CD14-positive monocyte (primary cell): ENCODE results near the gene LAMB3. TPM values are rescaled to one million over a fixed set of nuclear protein-coding genes. Genes with fewer than 3 reads are reported as not detected.

Source experiments
- DNase-seq, 3 donors: peaks; one replicate each; pipeline ENCODE4 v3.0.0-alpha.2; 2011 to 2022
- H2AFZ ChIP-seq: 2 replicates; pipeline ENCODE4 v1.6.0; 2012; ENCODE audit warnings: mild to moderate bottlenecking, low read depth, low read length, inconsistent platforms; ENCODE audit not compliant: insufficient read depth, poor library complexity, severe bottlenecking
- H3K27ac ChIP-seq, 2 donors: 1 replicate in 1 of 2; 2 replicates in 1 of 2; pipeline ENCODE4 v1.5.1; 2012 to 2013; ENCODE audit warnings: low read length in 2 of 2, control low read depth in 1 of 2, inconsistent platforms in 1 of 2, low read depth in 1 of 2, mild to moderate bottlenecking in 1 of 2
- H3K27me3 ChIP-seq, 2 donors: one replicate each; pipeline versions ENCODE4 v1.6.0 to v1.6.1; 2011 to 2013; ENCODE audit warnings: low read length in 2 of 2; ENCODE audit not compliant: control insufficient read depth in 2 of 2, insufficient read depth in 2 of 2
- H3K36me3 ChIP-seq, 2 donors: replicated peaks in 1 of 2; 1 replicate in 1 of 2; 2 replicates in 1 of 2; pipeline versions ENCODE4 v1.5.1 to v1.6.1; 2012 to 2013; ENCODE audit warnings: low read length in 2 of 2, control low read depth in 1 of 2, inconsistent platforms in 1 of 2, mild to moderate bottlenecking in 1 of 2; ENCODE audit not compliant: insufficient read depth in 2 of 2, control insufficient read depth in 1 of 2
- H3K4me1 ChIP-seq, 2 donors: 1 replicate in 1 of 2; 2 replicates in 1 of 2; pipeline versions ENCODE4 v1.5.1 to v1.6.1; 2012 to 2013; ENCODE audit warnings: low read length in 2 of 2, control low read depth in 1 of 2, inconsistent platforms in 1 of 2, mild to moderate bottlenecking in 1 of 2, moderate library complexity in 1 of 2; ENCODE audit not compliant: insufficient read depth in 2 of 2, control insufficient read depth in 1 of 2
- H3K4me2 ChIP-seq: replicated peaks from 2 replicates; pipeline ENCODE3; 2012; ENCODE audit warnings: low read length, moderate library complexity, mild to moderate bottlenecking; ENCODE audit not compliant: poor library complexity, severe bottlenecking; ENCODE audit errors: extremely low read depth
- H3K4me3 ChIP-seq, 3 experiments: fragments of 200-600 bp in 1 of 3; sonication (generic) in 1 of 3; replicated peaks in 1 of 3; 1 replicate in 2 of 3; 2 replicates in 1 of 3; pipeline ENCODE4 v1.5.1; 2011 to 2013; ENCODE audit warnings: low read length in 3 of 3, mild to moderate bottlenecking in 3 of 3, control low read depth in 2 of 3, low read depth in 2 of 3, inconsistent platforms in 1 of 3, moderate library complexity in 1 of 3
- H3K79me2 ChIP-seq: 2 replicates; pipeline ENCODE4 v1.6.0; 2012; ENCODE audit warnings: mild to moderate bottlenecking, control low read depth, inconsistent platforms, low read length, moderate library complexity; ENCODE audit not compliant: insufficient read depth
- H3K9ac ChIP-seq: 2 replicates; pipeline ENCODE4 v1.6.0; 2017; ENCODE audit warnings: low read length, mild to moderate bottlenecking; ENCODE audit not compliant: insufficient read depth, poor library complexity, severe bottlenecking
- H3K9me3 ChIP-seq, 2 donors: replicated peaks in 1 of 2; 1 replicate in 1 of 2; 2 replicates in 1 of 2; pipeline versions ENCODE4 v1.5.1 to v1.6.1; 2012 to 2013; ENCODE audit warnings: low read length in 2 of 2, control low read depth in 1 of 2; ENCODE audit not compliant: control insufficient read depth in 1 of 2, insufficient read depth in 1 of 2
- H4K20me1 ChIP-seq: 2 replicates; pipeline ENCODE4 v1.6.0; 2012; ENCODE audit warnings: mild to moderate bottlenecking, low read length, control low read depth, moderate library complexity; ENCODE audit not compliant: insufficient read depth
- H3K27ac Mint-ChIP-seq, 7 donors: one replicate each; pipeline ENCODE4 v1.8.0; 2020; ENCODE audit warnings: mild to moderate bottlenecking in 7 of 7, mixed read lengths in 7 of 7, moderate library complexity in 6 of 7, inconsistent platforms in 2 of 7
- H3K27me3 Mint-ChIP-seq, 3 donors: one replicate each; pipeline ENCODE4 v1.8.0; 2021 to 2022; ENCODE audit warnings: low read depth in 3 of 3, mild to moderate bottlenecking in 3 of 3, mixed read lengths in 3 of 3, moderate library complexity in 3 of 3, inconsistent platforms in 1 of 3
- H3K36me3 Mint-ChIP-seq, 2 donors: one replicate each; pipeline ENCODE4 v1.8.0; 2020; ENCODE audit warnings: mixed read lengths in 2 of 2, inconsistent platforms in 1 of 2, mild to moderate bottlenecking in 1 of 2
- H3K4me1 Mint-ChIP-seq: one replicate; pipeline ENCODE4 v1.8.0; 2020; ENCODE audit warnings: mild to moderate bottlenecking, mixed read lengths
- H3K4me3 Mint-ChIP-seq, 2 donors: one replicate each; pipeline ENCODE4 v1.8.0; 2020; ENCODE audit warnings: mild to moderate bottlenecking in 2 of 2, mixed read lengths in 2 of 2, moderate library complexity in 1 of 2
- H3K9me3 Mint-ChIP-seq, 7 donors: one replicate each; pipeline ENCODE4 v1.8.0; 2020 to 2022; ENCODE audit warnings: mixed read lengths in 7 of 7, mild to moderate bottlenecking in 6 of 7, moderate library complexity in 6 of 7, inconsistent platforms in 2 of 7
- WGBS: methylation state at CpG from one replicate; pipeline ENCODE4 v1.1.5; 2013; ENCODE audit warnings: missing lambda C conversion rate; ENCODE audit not compliant: insufficient coverage; 5-methylcytosine and 5-hydroxymethylcytosine counted together
- intact Hi-C, 2 donors: fragments of 100-400 bp; cut with micrococcal nuclease; formaldehyde crosslinking; loops; one replicate each; pipeline versions ENCODE4 v1.15.0 to v1.15.1; 2023
- polyA plus RNA-seq, 3 donors: library from polyadenylated mRNA; depleted of rRNA in 1 of 3; unstranded in 2 of 3; stranded (reverse) in 1 of 3; fragments of 300-500 nt in 2 of 3; fragments of >200 nt in 1 of 3; fragmentation: Illumina TruSeq in 2 of 3; gene quantifications; 1 replicate in 2 of 3; 2 replicates in 1 of 3; pipeline ENCODE4 v1.2.3, GENCODE V29; 2012 to 2021
- TF ChIP-seq, protein P1 (sequence below): fragments of 200-600 bp; IDR thresholded peaks from one replicate; pipeline ENCODE4 v1.8.0; 2022; ENCODE audit warnings: antibody characterized with exemption, mild to moderate bottlenecking

The LAMB3 gene
- polyA plus RNA-seq, 3 donors: 0.29 to 0.67 (median 0.30) TPM

DNA sequence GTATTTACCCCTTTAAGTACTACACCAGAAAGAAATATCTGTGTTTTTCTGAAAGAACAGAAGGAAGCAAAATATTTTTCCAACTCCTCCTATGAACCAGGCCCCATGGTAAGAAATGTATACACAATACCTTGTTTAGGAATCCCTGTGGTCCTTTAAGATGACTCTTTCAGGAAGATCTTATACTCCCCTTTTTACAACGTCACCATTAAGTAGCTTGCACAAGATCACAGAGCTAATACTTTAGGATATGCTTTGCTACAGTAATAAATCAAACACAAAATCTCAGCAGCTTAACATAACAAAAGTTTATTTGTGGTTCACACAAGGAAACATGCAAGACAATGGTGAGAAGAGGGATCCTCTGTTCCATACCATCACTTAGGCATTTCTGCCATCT is 8.8 kb upstream of the LAMB3 start:
- peaks cover 29 to 61% (median 44%) of the 10 kb centered on the region in 3 donors for H3K27me3 Mint-ChIP-seq
- Histone ChIP-seq H3K4me2 (no peak overlapping the region), H3K79me2 (no peaks in the 10 kb centered on the region), H3K9ac (no peak overlapping the region), H3K36me3 (no peaks in the 10 kb centered on the region), H4K20me1 (no peaks in the 10 kb centered on the region), H2AFZ (no peak overlapping the region), H3K4me3 (no peak overlapping the region), H3K27me3 (peaks cover 20 to 41% of the 10 kb centered on the region in 2 donors), H3K9me3 (no peaks in the 10 kb centered on the region), H3K4me1 (peaks cover 48 to 52% of the 10 kb centered on the region in 2 donors), H3K27ac (peak overlapping the region in 1 of 2 donors; percentile 74)
- H3K27ac Mint-ChIP-seq: peak overlapping the region; percentile 23 to 98 (median 91)
- TF ChIP-seq, protein P1, sequence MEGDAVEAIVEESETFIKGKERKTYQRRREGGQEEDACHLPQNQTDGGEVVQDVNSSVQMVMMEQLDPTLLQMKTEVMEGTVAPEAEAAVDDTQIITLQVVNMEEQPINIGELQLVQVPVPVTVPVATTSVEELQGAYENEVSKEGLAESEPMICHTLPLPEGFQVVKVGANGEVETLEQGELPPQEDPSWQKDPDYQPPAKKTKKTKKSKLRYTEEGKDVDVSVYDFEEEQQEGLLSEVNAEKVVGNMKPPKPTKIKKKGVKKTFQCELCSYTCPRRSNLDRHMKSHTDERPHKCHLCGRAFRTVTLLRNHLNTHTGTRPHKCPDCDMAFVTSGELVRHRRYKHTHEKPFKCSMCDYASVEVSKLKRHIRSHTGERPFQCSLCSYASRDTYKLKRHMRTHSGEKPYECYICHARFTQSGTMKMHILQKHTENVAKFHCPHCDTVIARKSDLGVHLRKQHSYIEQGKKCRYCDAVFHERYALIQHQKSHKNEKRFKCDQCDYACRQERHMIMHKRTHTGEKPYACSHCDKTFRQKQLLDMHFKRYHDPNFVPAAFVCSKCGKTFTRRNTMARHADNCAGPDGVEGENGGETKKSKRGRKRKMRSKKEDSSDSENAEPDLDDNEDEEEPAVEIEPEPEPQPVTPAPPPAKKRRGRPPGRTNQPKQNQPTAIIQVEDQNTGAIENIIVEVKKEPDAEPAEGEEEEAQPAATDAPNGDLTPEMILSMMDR: no peak
- peak overlapping the region in 1 of 2 donors; percentile 19 for H3K4me3 Mint-ChIP-seq
- peak in 2 of 3 donors; percentile 31 to 52 for DNase-seq
- no CpG with 5 or more reads among the region's 1 CpG for WGBS
- peaks cover 17 to 46% of the 10 kb centered on the region in 2 donors for H3K36me3 Mint-ChIP-seq
- peaks cover 0 to 4% (median 0%) of the 10 kb centered on the region in 7 donors for H3K9me3 Mint-ChIP-seq
- peaks cover 68% of the 10 kb centered on the region for H3K4me1 Mint-ChIP-seq
- intact Hi-C loops: no loop called here

DNA sequence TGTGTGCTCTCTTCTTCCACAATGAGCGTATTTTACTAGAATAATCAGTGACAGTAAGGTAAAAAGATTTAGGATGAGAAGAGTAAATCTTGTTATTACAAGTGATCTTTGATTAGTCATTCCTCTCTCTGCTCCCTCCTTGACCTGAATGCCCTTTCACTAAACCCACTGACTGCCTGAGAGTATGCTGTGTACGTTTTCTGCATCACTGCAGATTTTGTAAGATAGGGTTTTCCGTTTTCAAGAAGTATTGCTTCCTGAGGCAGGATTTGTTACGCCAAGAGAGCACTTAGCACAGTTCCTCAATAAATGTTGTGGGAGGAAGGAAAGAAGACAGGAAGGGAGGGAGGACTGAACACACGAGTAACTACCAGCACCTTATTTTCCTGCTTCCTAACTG is 7.7 kb upstream of the LAMB3 start:
- peak overlapping the region in 1 of 2 donors; percentile 74 for H3K27ac ChIP-seq
- peak; percentile 93 to 99 (median 96) for DNase-seq
- H3K9me3 ChIP-seq: no peaks in the 10 kb centered on the region
- peaks cover 17 to 45% of the 10 kb centered on the region in 2 donors for H3K36me3 Mint-ChIP-seq
- no peaks in the 10 kb centered on the region for H3K36me3 ChIP-seq
- peaks cover 0 to 4% (median 0%) of the 10 kb centered on the region in 7 donors for H3K9me3 Mint-ChIP-seq
- H3K9ac ChIP-seq: peak overlapping the region; percentile 23
- peaks cover 68% of the 10 kb centered on the region for H3K4me1 Mint-ChIP-seq
- intact Hi-C loops: loop anchor here in 1 of 2 donors (1.0 kb wide), 1 partner anchor 12 kb away; no protein-coding TSS in a partner anchor
- H3K4me3 ChIP-seq: peak overlapping the region in 1 of 3 experiments; percentile 44
- H4K20me1 ChIP-seq: no peaks in the 10 kb centered on the region
- H3K4me2 ChIP-seq: peak overlapping the region; percentile 23
- no peak overlapping the region for H2AFZ ChIP-seq
- 0% methylated on average over 1 of the region's 5 CpGs for WGBS
- H3K27me3 ChIP-seq: peaks cover 22 to 50% of the 10 kb centered on the region in 2 donors
- H3K27ac Mint-ChIP-seq: peak overlapping the region; percentile 90 to 98 (median 97)
- TF ChIP-seq, protein P1: no peak
- H3K4me3 Mint-ChIP-seq: peak overlapping the region; percentile 33 to 82
- peaks cover 35 to 69% (median 48%) of the 10 kb centered on the region in 3 donors for H3K27me3 Mint-ChIP-seq
- no peaks in the 10 kb centered on the region for H3K79me2 ChIP-seq
- H3K4me1 ChIP-seq: peaks cover 48 to 52% of the 10 kb centered on the region in 2 donors
